GM12878 (cell line): ENCODE measurements around the gene MFAP1. TPM values are rescaled to one million over a fixed set of nuclear protein-coding genes. Genes with fewer than 3 reads are reported as not detected.

ENCODE experiments used
- ATF2 ChIP-seq: IDR thresholded peaks from 2 replicates; pipeline ENCODE4 v1.6.1; 2012; ENCODE audit warnings: low read length, inconsistent platforms
- CUX1 ChIP-seq: IDR thresholded peaks from 2 replicates; pipeline ENCODE4 v1.6.1; 2012; ENCODE audit warnings: improper control_type of control experiment, low read depth, low read length; ENCODE audit not compliant: insufficient replicate concordance
- DPF2 ChIP-seq: fragments of 450-650 bp; IDR thresholded peaks from 2 replicates; pipeline ENCODE4 v1.6.1; 2017; ENCODE audit warnings: mild to moderate bottlenecking
- E2F4 ChIP-seq: IDR thresholded peaks from 2 replicates; pipeline ENCODE4 v1.6.1; 2012; ENCODE audit warnings: low read depth, low read length, improper control_type of control experiment
- HDGF ChIP-seq: fragments of 450-650 bp; IDR thresholded peaks from 2 replicates; pipeline ENCODE4 v1.6.1; 2016; ENCODE audit warnings: antibody characterized with exemption
- POLR2AphosphoS2 ChIP-seq: IDR thresholded peaks from 2 replicates; pipeline ENCODE4 v1.6.1; 2011; ENCODE audit warnings: low read depth, mild to moderate bottlenecking, low read length, improper control_type of control experiment, moderate library complexity
- POU2F2 ChIP-seq: IDR thresholded peaks from 3 replicates; pipeline ENCODE4 v1.6.1; 2011; ENCODE audit warnings: low read depth, mild to moderate bottlenecking, low read length, borderline replicate concordance
- RB1 ChIP-seq: fragments of 450-650 bp; formaldehyde crosslinking; IDR thresholded peaks from 2 replicates; pipeline ENCODE4 v1.6.1; 2017; ENCODE audit warnings: mild to moderate bottlenecking, borderline replicate concordance
- RELB ChIP-seq: fragments of 450-650 bp; IDR thresholded peaks from 2 replicates; pipeline ENCODE4 v1.6.1; 2017; ENCODE audit warnings: low read depth, mild to moderate bottlenecking, moderate library complexity
- REST ChIP-seq: IDR thresholded peaks from 2 replicates; pipeline ENCODE4 v1.6.1; 2012; ENCODE audit warnings: mild to moderate bottlenecking, low read depth, low read length
- WRNIP1 ChIP-seq: IDR thresholded peaks from 2 replicates; pipeline ENCODE4 v1.6.1; 2011; ENCODE audit warnings: low read depth, low read length, improper control_type of control experiment, borderline replicate concordance
- ZBTB33 ChIP-seq: fragments of 450-650 bp; IDR thresholded peaks from 2 replicates; pipeline ENCODE4 v1.6.1; 2017; ENCODE audit warnings: mild to moderate bottlenecking
- ZSCAN29 ChIP-seq: fragments of 450-650 bp; IDR thresholded peaks from 2 replicates; pipeline ENCODE4 v1.6.1; 2017; ENCODE audit warnings: mild to moderate bottlenecking, moderate library complexity
- polyA plus RNA-seq, 11 experiments: library from polyadenylated mRNA; depleted of rRNA in 4 of 11; unstranded in 6 of 11; stranded (reverse) in 5 of 11; fragments of >200 nt; fragmentation: Nextera tagmentation in 4 of 11; fragmentation: Illumina TruSeq in 1 of 11; extraction: Ambion mirVana in 4 of 11; extraction: Trizol in 1 of 11; gene quantifications; 1 replicate in 1 of 11; 2 replicates in 10 of 11; pipeline versions ENCODE4 v1.2.1 to v1.2.3, GENCODE V29; 2011 to 2016; ENCODE audit warnings: inconsistent platforms in 2 of 11, missing spikeins in 2 of 11, low read depth in 1 of 11
- total RNA-seq, 4 experiments: library from RNA; depleted of rRNA in 3 of 4; stranded (reverse); fragments of >200 nt in 3 of 4; fragmentation: Illumina TruSeq in 1 of 4; extraction: Trizol in 1 of 4; gene quantifications; 2 replicates each; pipeline versions ENCODE4 v1.2.1 to v1.2.3, GENCODE V29; 2013 to 2021

MFAP1 gene
- total and polyA plus RNA-seq, 10 of the 15 experiments (the other 5 are each of a cell fraction or from before 2014, with no cell fraction given) = 24.5 to 67.3 (median 47.4) TPM

- TF ChIP-seq ZBTB33 (no peak), ZSCAN29 (no peak), WRNIP1 (no peak), ATF2 (peak; percentile 73), RELB (peak; percentile 10; the same call in 1 of the 2 replicates), HDGF (peak; percentile 100), DPF2 (peak; percentile 62), POU2F2 (no peak; the same call in 1 of the 3 replicates), POLR2AphosphoS2 (peak; percentile 90; the same call in 1 of the 2 replicates), E2F4 (no peak), RB1 (peak; percentile 36; the same call in 1 of the 2 replicates), CUX1 (no peak), REST (no peak)
Observed at GRCh38 chr15:43791993-43792760, 32.3 kb downstream of the MFAP1 start, which contains the start of gene SERF2 (continued).
